Epithelial cell of proximal tubule (primary cell): Measurements from ENCODE around the gene FSCN2. TPM values are rescaled to one million over a fixed set of nuclear protein-coding genes. Genes with fewer than 3 reads are reported as not detected.

Experiments
- DNase-seq: peaks from one replicate; pipeline ENCODE4 v3.0.0-alpha.2; 2011; ENCODE audit warnings: low read depth
- H3K4me3 ChIP-seq: 2 replicates; pipeline ENCODE4 v1.5.1; 2011; ENCODE audit warnings: low read depth, mild to moderate bottlenecking, low read length
- total RNA-seq: library from RNA; depleted of rRNA; stranded (reverse); fragments of >200 nt; gene quantifications from 2 replicates; pipeline ENCODE4 v1.2.3, GENCODE V29; 2015
- TF ChIP-seq, protein P1 (sequence below): conservative IDR thresholded peaks from 2 replicates; pipeline ENCODE4 v1.5.1; 2012; ENCODE audit warnings: low read depth, mild to moderate bottlenecking, low read length

The FSCN2 gene
- total RNA-seq, 1 donor from 2014 or later = not detected

DNA sequence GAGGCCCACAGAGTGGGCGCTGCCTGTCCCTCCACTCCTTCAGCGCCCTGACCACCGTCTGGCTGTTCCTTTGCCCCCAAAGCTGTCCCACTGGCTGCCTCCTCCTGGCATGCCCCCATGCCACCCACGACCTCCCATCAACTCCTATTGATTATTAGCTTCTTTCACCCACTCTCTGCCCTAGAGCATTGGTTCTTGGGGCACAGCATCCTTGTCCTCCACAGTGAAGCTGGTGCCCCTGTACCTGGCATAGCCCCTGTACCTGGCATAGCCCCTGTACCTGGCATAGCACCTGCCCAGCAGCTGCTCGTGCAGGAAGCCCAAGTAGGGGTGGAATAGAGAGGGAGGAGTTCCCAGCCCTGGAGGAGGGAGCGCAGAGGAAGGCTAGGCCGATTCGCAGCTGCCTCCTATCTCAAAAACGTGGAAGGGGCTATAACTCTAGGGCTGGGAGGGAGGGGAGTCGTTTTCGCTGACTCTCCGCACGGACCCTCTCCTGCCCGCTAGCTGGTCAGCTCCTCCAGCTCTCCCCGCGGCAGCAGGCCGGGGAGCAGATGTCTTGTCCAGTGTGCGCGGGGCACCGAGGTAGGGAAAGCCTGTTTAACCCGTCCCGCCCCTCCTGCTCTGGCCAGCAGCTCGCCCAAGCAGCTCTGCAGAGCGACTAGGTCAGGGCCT, 9.9 kb upstream of the FSCN2 start:
- H3K4me3 ChIP-seq = no peak overlapping the region
- TF ChIP-seq, protein P1, sequence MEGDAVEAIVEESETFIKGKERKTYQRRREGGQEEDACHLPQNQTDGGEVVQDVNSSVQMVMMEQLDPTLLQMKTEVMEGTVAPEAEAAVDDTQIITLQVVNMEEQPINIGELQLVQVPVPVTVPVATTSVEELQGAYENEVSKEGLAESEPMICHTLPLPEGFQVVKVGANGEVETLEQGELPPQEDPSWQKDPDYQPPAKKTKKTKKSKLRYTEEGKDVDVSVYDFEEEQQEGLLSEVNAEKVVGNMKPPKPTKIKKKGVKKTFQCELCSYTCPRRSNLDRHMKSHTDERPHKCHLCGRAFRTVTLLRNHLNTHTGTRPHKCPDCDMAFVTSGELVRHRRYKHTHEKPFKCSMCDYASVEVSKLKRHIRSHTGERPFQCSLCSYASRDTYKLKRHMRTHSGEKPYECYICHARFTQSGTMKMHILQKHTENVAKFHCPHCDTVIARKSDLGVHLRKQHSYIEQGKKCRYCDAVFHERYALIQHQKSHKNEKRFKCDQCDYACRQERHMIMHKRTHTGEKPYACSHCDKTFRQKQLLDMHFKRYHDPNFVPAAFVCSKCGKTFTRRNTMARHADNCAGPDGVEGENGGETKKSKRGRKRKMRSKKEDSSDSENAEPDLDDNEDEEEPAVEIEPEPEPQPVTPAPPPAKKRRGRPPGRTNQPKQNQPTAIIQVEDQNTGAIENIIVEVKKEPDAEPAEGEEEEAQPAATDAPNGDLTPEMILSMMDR = no peak
- DNase-seq = no peak

DNA sequence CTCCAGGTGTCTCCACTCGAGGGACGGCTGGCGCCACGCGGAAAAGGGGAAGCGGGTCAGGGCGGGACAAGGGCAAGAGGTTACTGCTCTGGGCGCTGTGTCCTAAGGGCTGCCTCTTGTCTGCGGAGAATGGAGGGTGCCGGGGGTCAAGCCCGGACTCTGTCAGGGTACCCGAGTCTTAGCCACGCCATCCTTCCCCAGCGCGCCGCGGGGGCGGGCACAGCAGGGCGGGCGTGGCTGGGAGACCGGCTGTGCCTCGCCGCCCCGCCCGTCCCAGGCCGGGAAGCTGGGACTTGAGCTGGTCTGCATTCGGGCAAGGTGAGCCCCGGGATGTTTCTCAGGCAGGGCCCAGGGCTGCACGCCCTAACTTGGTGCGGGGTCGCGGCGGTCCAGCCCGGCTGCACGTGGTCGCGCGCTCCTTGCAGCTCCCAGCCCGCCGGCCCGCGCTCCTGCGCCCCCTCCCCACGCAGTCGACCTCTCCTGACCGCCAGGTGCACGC, 9.3 kb upstream of the FSCN2 start:
- H3K4me3 ChIP-seq = peak overlapping the region; percentile 53
- no peak for DNase-seq
- TF ChIP-seq, protein P1 = no peak

GRCh38 chr17:81519284-81520020, 8.7 kb upstream of the FSCN2 start:
- DNase-seq = no peak
- H3K4me3 ChIP-seq = peak overlapping the region; percentile 53
- TF ChIP-seq, protein P1 = no peak

- TF ChIP-seq, protein P1 = no peak
- peak overlapping the region; percentile 53 for H3K4me3 ChIP-seq
- no peak for DNase-seq
Observed at GRCh38 chr17:81520021-81520901, 7.9 kb upstream of the FSCN2 start.

DNA sequence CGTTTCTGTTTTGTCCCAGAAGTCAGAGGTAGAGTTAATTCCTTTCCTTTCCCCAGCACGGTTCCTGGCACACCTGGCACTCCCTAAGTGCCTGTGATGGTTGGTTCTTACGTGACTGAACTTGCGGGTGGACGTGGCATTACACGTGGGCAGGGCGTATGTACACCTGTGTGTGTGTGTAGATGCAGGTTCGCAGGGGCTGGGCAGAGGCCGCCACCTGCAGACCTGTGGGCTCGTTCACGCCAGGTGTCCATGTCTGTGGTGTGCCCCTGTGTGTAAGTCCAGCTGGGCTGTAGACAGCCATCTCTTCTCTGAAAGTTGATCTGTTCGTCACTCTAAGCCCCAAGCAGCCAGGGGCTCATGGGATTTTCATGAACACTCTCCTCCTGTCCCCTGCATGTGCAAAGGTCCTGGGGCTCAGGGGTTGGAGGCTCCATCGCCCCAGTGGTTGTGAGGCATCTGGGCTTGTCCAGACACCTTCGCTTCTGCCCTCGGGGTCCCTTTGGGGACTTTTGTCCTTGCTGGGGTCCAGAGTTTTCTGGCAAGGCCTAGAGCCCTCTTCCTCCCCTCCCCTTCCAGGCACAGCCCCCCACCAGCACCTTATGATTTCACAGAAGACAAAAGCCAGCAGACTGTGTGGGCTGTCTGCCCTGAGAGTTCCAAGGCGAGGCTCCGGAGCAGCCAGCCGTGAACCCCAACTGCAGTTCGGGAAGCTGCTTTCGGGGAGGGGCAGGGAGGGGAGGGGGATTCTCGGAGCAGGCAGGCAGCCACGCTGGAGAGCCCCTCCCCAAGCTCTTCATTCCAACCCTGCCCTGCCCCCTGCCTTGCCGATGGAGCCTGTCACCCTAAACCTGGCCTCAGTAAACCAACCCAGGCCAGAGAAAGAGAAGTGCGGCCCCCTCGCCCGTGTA, 5.4 kb upstream of the FSCN2 start:
- no peak for DNase-seq
- peak overlapping the region; percentile 26 for H3K4me3 ChIP-seq
- TF ChIP-seq, protein P1 = peak; percentile 42
